ENCODE data around the gene INSR.

GRCh38 chr19:7142771-7143170 lies 151.4 kb downstream of the INSR start:
- no peak for TF ChIP-seq POLR2AphosphoS5 (IDR thresholded peaks at IDR 0.05; ENCODE audit: low read depth)
- TF ChIP-seq, protein P1, sequence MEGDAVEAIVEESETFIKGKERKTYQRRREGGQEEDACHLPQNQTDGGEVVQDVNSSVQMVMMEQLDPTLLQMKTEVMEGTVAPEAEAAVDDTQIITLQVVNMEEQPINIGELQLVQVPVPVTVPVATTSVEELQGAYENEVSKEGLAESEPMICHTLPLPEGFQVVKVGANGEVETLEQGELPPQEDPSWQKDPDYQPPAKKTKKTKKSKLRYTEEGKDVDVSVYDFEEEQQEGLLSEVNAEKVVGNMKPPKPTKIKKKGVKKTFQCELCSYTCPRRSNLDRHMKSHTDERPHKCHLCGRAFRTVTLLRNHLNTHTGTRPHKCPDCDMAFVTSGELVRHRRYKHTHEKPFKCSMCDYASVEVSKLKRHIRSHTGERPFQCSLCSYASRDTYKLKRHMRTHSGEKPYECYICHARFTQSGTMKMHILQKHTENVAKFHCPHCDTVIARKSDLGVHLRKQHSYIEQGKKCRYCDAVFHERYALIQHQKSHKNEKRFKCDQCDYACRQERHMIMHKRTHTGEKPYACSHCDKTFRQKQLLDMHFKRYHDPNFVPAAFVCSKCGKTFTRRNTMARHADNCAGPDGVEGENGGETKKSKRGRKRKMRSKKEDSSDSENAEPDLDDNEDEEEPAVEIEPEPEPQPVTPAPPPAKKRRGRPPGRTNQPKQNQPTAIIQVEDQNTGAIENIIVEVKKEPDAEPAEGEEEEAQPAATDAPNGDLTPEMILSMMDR (conservative IDR thresholded peaks at IDR 0.05; ENCODE audit: low read depth in 2 of 2) = no peak
- no peak for TF ChIP-seq JUNB (IDR thresholded peaks at IDR 0.05; ENCODE audit: unreplicated experiment)
- TF ChIP-seq, protein P2, sequence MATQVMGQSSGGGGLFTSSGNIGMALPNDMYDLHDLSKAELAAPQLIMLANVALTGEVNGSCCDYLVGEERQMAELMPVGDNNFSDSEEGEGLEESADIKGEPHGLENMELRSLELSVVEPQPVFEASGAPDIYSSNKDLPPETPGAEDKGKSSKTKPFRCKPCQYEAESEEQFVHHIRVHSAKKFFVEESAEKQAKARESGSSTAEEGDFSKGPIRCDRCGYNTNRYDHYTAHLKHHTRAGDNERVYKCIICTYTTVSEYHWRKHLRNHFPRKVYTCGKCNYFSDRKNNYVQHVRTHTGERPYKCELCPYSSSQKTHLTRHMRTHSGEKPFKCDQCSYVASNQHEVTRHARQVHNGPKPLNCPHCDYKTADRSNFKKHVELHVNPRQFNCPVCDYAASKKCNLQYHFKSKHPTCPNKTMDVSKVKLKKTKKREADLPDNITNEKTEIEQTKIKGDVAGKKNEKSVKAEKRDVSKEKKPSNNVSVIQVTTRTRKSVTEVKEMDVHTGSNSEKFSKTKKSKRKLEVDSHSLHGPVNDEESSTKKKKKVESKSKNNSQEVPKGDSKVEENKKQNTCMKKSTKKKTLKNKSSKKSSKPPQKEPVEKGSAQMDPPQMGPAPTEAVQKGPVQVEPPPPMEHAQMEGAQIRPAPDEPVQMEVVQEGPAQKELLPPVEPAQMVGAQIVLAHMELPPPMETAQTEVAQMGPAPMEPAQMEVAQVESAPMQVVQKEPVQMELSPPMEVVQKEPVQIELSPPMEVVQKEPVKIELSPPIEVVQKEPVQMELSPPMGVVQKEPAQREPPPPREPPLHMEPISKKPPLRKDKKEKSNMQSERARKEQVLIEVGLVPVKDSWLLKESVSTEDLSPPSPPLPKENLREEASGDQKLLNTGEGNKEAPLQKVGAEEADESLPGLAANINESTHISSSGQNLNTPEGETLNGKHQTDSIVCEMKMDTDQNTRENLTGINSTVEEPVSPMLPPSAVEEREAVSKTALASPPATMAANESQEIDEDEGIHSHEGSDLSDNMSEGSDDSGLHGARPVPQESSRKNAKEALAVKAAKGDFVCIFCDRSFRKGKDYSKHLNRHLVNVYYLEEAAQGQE (IDR thresholded peaks at IDR 0.05; ENCODE audit: unreplicated experiment) = no peak
- TF ChIP-seq, protein P3, sequence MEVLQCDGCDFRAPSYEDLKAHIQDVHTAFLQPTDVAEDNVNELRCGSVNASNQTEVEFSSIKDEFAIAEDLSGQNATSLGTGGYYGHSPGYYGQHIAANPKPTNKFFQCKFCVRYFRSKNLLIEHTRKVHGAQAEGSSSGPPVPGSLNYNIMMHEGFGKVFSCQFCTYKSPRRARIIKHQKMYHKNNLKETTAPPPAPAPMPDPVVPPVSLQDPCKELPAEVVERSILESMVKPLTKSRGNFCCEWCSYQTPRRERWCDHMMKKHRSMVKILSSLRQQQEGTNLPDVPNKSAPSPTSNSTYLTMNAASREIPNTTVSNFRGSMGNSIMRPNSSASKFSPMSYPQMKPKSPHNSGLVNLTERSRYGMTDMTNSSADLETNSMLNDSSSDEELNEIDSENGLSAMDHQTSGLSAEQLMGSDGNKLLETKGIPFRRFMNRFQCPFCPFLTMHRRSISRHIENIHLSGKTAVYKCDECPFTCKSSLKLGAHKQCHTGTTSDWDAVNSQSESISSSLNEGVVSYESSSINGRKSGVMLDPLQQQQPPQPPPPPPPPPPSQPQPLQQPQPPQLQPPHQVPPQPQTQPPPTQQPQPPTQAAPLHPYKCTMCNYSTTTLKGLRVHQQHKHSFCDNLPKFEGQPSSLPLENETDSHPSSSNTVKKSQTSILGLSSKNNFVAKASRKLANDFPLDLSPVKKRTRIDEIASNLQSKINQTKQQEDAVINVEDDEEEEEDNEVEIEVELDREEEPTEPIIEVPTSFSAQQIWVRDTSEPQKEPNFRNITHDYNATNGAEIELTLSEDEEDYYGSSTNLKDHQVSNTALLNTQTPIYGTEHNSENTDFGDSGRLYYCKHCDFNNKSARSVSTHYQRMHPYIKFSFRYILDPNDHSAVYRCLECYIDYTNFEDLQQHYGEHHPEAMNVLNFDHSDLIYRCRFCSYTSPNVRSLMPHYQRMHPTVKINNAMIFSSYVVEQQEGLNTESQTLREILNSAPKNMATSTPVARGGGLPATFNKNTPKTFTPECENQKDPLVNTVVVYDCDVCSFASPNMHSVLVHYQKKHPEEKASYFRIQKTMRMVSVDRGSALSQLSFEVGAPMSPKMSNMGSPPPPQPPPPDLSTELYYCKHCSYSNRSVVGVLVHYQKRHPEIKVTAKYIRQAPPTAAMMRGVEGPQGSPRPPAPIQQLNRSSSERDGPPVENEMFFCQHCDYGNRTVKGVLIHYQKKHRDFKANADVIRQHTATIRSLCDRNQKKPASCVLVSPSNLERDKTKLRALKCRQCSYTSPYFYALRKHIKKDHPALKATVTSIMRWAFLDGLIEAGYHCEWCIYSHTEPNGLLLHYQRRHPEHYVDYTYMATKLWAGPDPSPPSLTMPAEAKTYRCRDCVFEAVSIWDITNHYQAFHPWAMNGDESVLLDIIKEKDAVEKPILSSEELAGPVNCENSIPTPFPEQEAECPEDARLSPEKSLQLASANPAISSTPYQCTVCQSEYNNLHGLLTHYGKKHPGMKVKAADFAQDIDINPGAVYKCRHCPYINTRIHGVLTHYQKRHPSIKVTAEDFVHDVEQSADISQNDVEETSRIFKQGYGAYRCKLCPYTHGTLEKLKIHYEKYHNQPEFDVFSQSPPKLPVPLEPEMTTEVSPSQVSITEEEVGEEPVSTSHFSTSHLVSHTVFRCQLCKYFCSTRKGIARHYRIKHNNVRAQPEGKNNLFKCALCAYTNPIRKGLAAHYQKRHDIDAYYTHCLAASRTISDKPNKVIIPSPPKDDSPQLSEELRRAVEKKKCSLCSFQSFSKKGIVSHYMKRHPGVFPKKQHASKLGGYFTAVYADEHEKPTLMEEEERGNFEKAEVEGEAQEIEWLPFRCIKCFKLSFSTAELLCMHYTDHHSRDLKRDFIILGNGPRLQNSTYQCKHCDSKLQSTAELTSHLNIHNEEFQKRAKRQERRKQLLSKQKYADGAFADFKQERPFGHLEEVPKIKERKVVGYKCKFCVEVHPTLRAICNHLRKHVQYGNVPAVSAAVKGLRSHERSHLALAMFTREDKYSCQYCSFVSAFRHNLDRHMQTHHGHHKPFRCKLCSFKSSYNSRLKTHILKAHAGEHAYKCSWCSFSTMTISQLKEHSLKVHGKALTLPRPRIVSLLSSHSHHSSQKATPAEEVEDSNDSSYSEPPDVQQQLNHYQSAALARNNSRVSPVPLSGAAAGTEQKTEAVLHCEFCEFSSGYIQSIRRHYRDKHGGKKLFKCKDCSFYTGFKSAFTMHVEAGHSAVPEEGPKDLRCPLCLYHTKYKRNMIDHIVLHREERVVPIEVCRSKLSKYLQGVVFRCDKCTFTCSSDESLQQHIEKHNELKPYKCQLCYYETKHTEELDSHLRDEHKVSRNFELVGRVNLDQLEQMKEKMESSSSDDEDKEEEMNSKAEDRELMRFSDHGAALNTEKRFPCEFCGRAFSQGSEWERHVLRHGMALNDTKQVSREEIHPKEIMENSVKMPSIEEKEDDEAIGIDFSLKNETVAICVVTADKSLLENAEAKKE (CRISPR knock-in tag; IDR thresholded peaks at IDR 0.05) = no peak
